Loucy (cell line): ENCODE measurements around the gene IGSF6.

ENCODE experiments used
- H2AFZ ChIP-seq: fragments of 200-600 bp; sonication (generic); 2 replicates; pipeline ENCODE4 v1.6.0; 2016; ENCODE audit warnings: antibody characterized with exemption, mild to moderate bottlenecking, low read length, moderate library complexity
- H3F3A ChIP-seq: fragments of 200-600 bp; 2 replicates; pipeline ENCODE4 v1.6.0; 2016; ENCODE audit warnings: antibody characterized with exemption, low read depth, mild to moderate bottlenecking
- H3K27me3 ChIP-seq: fragments of 200-600 bp; sonication (generic); 2 replicates; pipeline ENCODE4 v1.6.1; 2014; ENCODE audit warnings: low read length, mild to moderate bottlenecking; ENCODE audit not compliant: insufficient read depth, poor library complexity, severe bottlenecking
- H3K36me3 ChIP-seq: fragments of 200-600 bp; sonication (generic); 2 replicates; pipeline ENCODE4 v1.6.1; 2016; ENCODE audit warnings: low read length; ENCODE audit not compliant: insufficient read depth
- H3K4me1 ChIP-seq: fragments of 200-600 bp; sonication (generic); 2 replicates; pipeline ENCODE4 v1.5.1; 2014; ENCODE audit warnings: low read length, mild to moderate bottlenecking; ENCODE audit not compliant: insufficient read depth, poor library complexity, severe bottlenecking
- H3K4me2 ChIP-seq: fragments of 200-600 bp; sonication (generic); 2 replicates; pipeline ENCODE4 v1.6.0; 2014; ENCODE audit warnings: antibody characterized with exemption, low read length, low read depth, mild to moderate bottlenecking; ENCODE audit not compliant: poor library complexity, severe bottlenecking
- H3K4me3 ChIP-seq: fragments of 200-600 bp; sonication (generic); 2 replicates; pipeline ENCODE4 v1.5.1; 2014; ENCODE audit warnings: low read length, mild to moderate bottlenecking, mixed read lengths; ENCODE audit not compliant: poor library complexity, severe bottlenecking
- H3K79me2 ChIP-seq: fragments of 200-600 bp; sonication (generic); 2 replicates; pipeline ENCODE4 v1.6.1; 2014; ENCODE audit warnings: low read length; ENCODE audit not compliant: insufficient read depth
- H3K9ac ChIP-seq: fragments of 200-600 bp; sonication (generic); 2 replicates; pipeline ENCODE4 v1.6.0; 2014; ENCODE audit warnings: mild to moderate bottlenecking, low read depth, low read length, moderate library complexity; ENCODE audit not compliant: poor library complexity, severe bottlenecking
- H3K9me2 ChIP-seq: fragments of 200-600 bp; sonication (generic); replicated peaks from 2 replicates; pipeline ENCODE4 v1.6.1; 2016; ENCODE audit warnings: low read depth, low read length, mixed read lengths
- H3K9me3 ChIP-seq: fragments of 200-600 bp; sonication (generic); 2 replicates; pipeline ENCODE4 v1.6.1; 2014; ENCODE audit warnings: mild to moderate bottlenecking, antibody characterized with exemption, low read length, low read depth; ENCODE audit not compliant: insufficient read depth
- H4K20me1 ChIP-seq: fragments of 200-600 bp; sonication (generic); 2 replicates; pipeline ENCODE4 v1.6.0; 2014; ENCODE audit warnings: antibody characterized with exemption, low read length, mild to moderate bottlenecking; ENCODE audit not compliant: insufficient read depth, poor library complexity, severe bottlenecking
- CTCF ChIP-seq: fragments of 200-600 bp; sonication (generic); conservative IDR thresholded peaks from 2 replicates; pipeline ENCODE4 v1.5.1; 2014; ENCODE audit warnings: mild to moderate bottlenecking, antibody characterized with exemption, low read length
- EZH2phosphoT487 ChIP-seq: fragments of 200-600 bp; IDR thresholded peaks from 2 replicates; pipeline ENCODE4 v1.6.1; 2018; ENCODE audit warnings: antibody characterized with exemption, mild to moderate bottlenecking, moderate library complexity, borderline replicate concordance

Gene IGSF6

GRCh38 chr16:21589551-21589950, 62.9 kb downstream of the IGSF6 start:
- Histone ChIP-seq H3K79me2 (no peaks in the 10 kb centered on the region), H3K27me3 (no peaks in the 10 kb centered on the region), H2AFZ (no peak overlapping the region), H3K4me3 (no peak overlapping the region), H3K9ac (no peak overlapping the region), H3K36me3 (no peaks in the 10 kb centered on the region), H3K9me3 (no peaks in the 10 kb centered on the region), H3K4me1 (no peaks in the 10 kb centered on the region), H3F3A (no peaks in the 10 kb centered on the region), H3K9me2 (no peaks in the 10 kb centered on the region), H3K4me2 (no peak overlapping the region), H4K20me1 (no peaks in the 10 kb centered on the region)
- no peak for TF ChIP-seq EZH2phosphoT487
- TF ChIP-seq CTCF: no peak
